MCF 10A (cell line): ENCODE results near the gene FER. TPM values are rescaled to one million over a fixed set of nuclear protein-coding genes. Genes with fewer than 3 reads are reported as not detected.

Experiments used
- BruUV-seq: library from RNA; stranded (reverse); fragments of 400-500 nt; replicated peaks from 2 replicates; lab custom pipeline; 2021; lab: Mats Ljungman, UMichigan
- CTCF ChIA-PET: fragments of 300-600 bp; sonication (Branson Sonifier 250); formaldehyde crosslinking; extraction: SDS; loops from one replicate; lab custom pipeline; 2021; ENCODE audit warnings: antibody characterized with exemption, inconsistent platforms; lab: Yijun Ruan, JAX
- POLR2A ChIA-PET: fragments of 300-600, 350-650 bp; sonication (Branson Sonifier 250); formaldehyde crosslinking; extraction: SDS; loops from one replicate; lab custom pipeline; 2020; ENCODE audit warnings: antibody characterized with exemption, inconsistent platforms; lab: Yijun Ruan, JAX
- DNase-seq: peaks from one replicate; pipeline ENCODE4 v3.0.0-alpha.2; 2018; ENCODE audit not compliant: unreplicated experiment
- H3K27ac Mint-ChIP-seq: one replicate; pipeline ENCODE4 v1.8.0; 2022; ENCODE audit warnings: mild to moderate bottlenecking, low read depth, mixed read lengths; ENCODE audit not compliant: unreplicated experiment
- H3K27me3 Mint-ChIP-seq: one replicate; pipeline ENCODE4 v1.8.0; 2022; ENCODE audit warnings: mixed read lengths; ENCODE audit not compliant: insufficient read depth, unreplicated experiment
- H3K36me3 Mint-ChIP-seq: one replicate; pipeline ENCODE4 v1.8.0; 2022; ENCODE audit warnings: mild to moderate bottlenecking, moderate library complexity, mixed read lengths; ENCODE audit not compliant: insufficient read depth, unreplicated experiment
- H3K4me1 Mint-ChIP-seq: one replicate; pipeline ENCODE4 v1.8.0; 2022; ENCODE audit warnings: mixed read lengths; ENCODE audit not compliant: insufficient read depth, unreplicated experiment
- H3K4me3 Mint-ChIP-seq: one replicate; pipeline ENCODE4 v1.8.0; 2022; ENCODE audit warnings: mild to moderate bottlenecking, moderate library complexity, mixed read lengths; ENCODE audit not compliant: unreplicated experiment
- H3K9me3 Mint-ChIP-seq: one replicate; pipeline ENCODE4 v1.8.0; 2022; ENCODE audit warnings: mixed read lengths; ENCODE audit not compliant: unreplicated experiment
- CTCF ChIP-seq: fragments of 200-600 bp; IDR thresholded peaks from one replicate; pipeline ENCODE4 v1.8.0; 2022; ENCODE audit warnings: antibody characterized with exemption, mild to moderate bottlenecking; ENCODE audit not compliant: unreplicated experiment
- intact Hi-C: fragments of 100-400 bp; cut with micrococcal nuclease; formaldehyde crosslinking; loops from 2 replicates; pipeline ENCODE4 v1.14.1; 2022
- total RNA-seq: library from RNA; stranded (reverse); gene quantifications from 2 replicates; pipeline ENCODE4 v1.2.3, GENCODE V29; 2022

FER gene
- total RNA-seq, 1 experiment from 2014 or later, result 71.1 TPM

GRCh38 chr5:108950276-108950675, 202.6 kb downstream of the FER start:
- H3K27ac Mint-ChIP-seq, result no peak overlapping the region
- no peak for TF ChIP-seq CTCF
- no peak overlapping the region for H3K4me3 Mint-ChIP-seq
- no peak for DNase-seq
- H3K36me3 Mint-ChIP-seq, result peaks cover 14% of the 10 kb centered on the region
- CTCF ChIA-PET, result interaction anchor here (0.6 to 0.9 kb wide), 3 partner anchors 415 to 876 kb away, joined by 3 read pairs; no protein-coding TSS in a partner anchor
- POLR2A ChIA-PET, result no interaction called here
- BruUV-seq, result no TSS peak
- no peaks in the 10 kb centered on the region for H3K27me3 Mint-ChIP-seq
- intact Hi-C loops, result no loop called here
- H3K4me1 Mint-ChIP-seq, result no peaks in the 10 kb centered on the region
- H3K9me3 Mint-ChIP-seq, result no peaks in the 10 kb centered on the region

GRCh38 chr5:108953940-108954339, 206.2 kb downstream of the FER start:
- Mint-ChIP-seq H3K36me3 (peaks cover 7% of the 10 kb centered on the region), H3K4me3 (no peak overlapping the region), H3K9me3 (no peaks in the 10 kb centered on the region), H3K4me1 (no peaks in the 10 kb centered on the region), H3K27me3 (no peaks in the 10 kb centered on the region), H3K27ac (no peak overlapping the region)
- intact Hi-C loops, result no loop called here
- BruUV-seq, result no TSS peak
- CTCF ChIA-PET, result no interaction called here
- DNase-seq, result no peak
- TF ChIP-seq CTCF, result no peak
- POLR2A ChIA-PET, result no interaction called here

GRCh38 chr5:108957333-108957732, 209.6 kb downstream of the FER start:
- no peak for TF ChIP-seq CTCF
- H3K4me1 Mint-ChIP-seq, result no peaks in the 10 kb centered on the region

GRCh38 chr5:108966910-108967309, 219.2 kb downstream of the FER start:
- H3K36me3 Mint-ChIP-seq, result peaks cover 33% of the 10 kb centered on the region
- TF ChIP-seq CTCF, result no peak
- H3K4me1 Mint-ChIP-seq, result no peaks in the 10 kb centered on the region
- H3K27ac Mint-ChIP-seq, result no peak overlapping the region
- H3K4me3 Mint-ChIP-seq, result no peak overlapping the region
- CTCF ChIA-PET, result interaction anchor here (0.6 kb wide), 1 partner anchor 215 kb away, joined by 3 read pairs; no protein-coding TSS in a partner anchor
- POLR2A ChIA-PET, result interaction anchor here (0.6 kb wide), 1 partner anchor 1044 kb away, joined by 3 read pairs; no protein-coding TSS in a partner anchor
- no peak for DNase-seq
- no TSS peak for BruUV-seq
- H3K9me3 Mint-ChIP-seq, result peaks cover 5% of the 10 kb centered on the region
- intact Hi-C loops, result no loop called here
- no peaks in the 10 kb centered on the region for H3K27me3 Mint-ChIP-seq

More at GRCh38 chr5:108957333-108957732, 209.6 kb downstream of the FER start:
- no TSS peak for BruUV-seq
- ChIA-PET CTCF (interaction anchor here (0.7 kb wide), 1 partner anchor 293 kb away, joined by 3 read pairs; no protein-coding TSS in a partner anchor), POLR2A (interaction anchor here (0.7 to 1.2 kb wide), 2 partner anchors 229 to 1314 kb away, joined by 3 read pairs; no protein-coding TSS in a partner anchor)
- Mint-ChIP-seq H3K27ac (no peak overlapping the region), H3K27me3 (no peaks in the 10 kb centered on the region), H3K9me3 (no peaks in the 10 kb centered on the region), H3K36me3 (no peaks in the 10 kb centered on the region), H3K4me3 (no peak overlapping the region)
- intact Hi-C loops, result no loop called here
- no peak for DNase-seq
